Testis (tissue), 2 donors: ENCODE data around the gene ZNF488.

Experiments
- POLR2A ChIP-seq: fragments of 450-650 bp; IDR thresholded peaks from one replicate; pipeline ENCODE4 v1.6.1; 2017; ENCODE audit warnings: antibody characterized with exemption, mild to moderate bottlenecking, moderate library complexity
- TF ChIP-seq, protein P1 (sequence below), 3 experiments: fragments of 450-650 bp in 2 of 3; fragments of 200-600 bp in 1 of 3; sonication (generic) in 1 of 3; IDR thresholded peaks; one replicate each; pipeline ENCODE4 v1.5.1; 2016 to 2019; ENCODE audit warnings: antibody characterized with exemption in 3 of 3, mild to moderate bottlenecking in 2 of 3, moderate library complexity in 1 of 3

DNA sequence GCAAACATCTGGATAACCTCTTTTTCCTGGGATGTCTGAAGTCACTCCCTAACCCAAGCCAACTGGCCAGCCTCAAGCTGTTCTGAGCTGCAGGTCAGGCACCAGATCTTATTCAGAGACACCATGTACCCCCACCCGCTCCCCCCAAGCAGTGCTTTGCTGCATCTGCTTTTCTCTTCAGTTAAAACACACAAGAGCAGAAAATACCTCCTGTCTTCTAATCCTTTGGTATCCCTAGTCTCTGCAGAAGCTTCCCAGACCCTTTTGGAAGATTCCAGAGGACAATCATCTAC is 3.0 kb downstream of the ZNF488 start:
- TF ChIP-seq, protein P1, sequence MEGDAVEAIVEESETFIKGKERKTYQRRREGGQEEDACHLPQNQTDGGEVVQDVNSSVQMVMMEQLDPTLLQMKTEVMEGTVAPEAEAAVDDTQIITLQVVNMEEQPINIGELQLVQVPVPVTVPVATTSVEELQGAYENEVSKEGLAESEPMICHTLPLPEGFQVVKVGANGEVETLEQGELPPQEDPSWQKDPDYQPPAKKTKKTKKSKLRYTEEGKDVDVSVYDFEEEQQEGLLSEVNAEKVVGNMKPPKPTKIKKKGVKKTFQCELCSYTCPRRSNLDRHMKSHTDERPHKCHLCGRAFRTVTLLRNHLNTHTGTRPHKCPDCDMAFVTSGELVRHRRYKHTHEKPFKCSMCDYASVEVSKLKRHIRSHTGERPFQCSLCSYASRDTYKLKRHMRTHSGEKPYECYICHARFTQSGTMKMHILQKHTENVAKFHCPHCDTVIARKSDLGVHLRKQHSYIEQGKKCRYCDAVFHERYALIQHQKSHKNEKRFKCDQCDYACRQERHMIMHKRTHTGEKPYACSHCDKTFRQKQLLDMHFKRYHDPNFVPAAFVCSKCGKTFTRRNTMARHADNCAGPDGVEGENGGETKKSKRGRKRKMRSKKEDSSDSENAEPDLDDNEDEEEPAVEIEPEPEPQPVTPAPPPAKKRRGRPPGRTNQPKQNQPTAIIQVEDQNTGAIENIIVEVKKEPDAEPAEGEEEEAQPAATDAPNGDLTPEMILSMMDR (IDR thresholded peaks at IDR 0.05) = no peak
- TF ChIP-seq POLR2A = no peak
